Fibroblast of skin of right quadriceps (primary cell): ENCODE measurements around the gene CHMP6.

Experiments used
- DNase-seq: peaks from one replicate; pipeline ENCODE4 v3.0.0-alpha.2; 2013

CHMP6 gene

GRCh38 chr17:80991645-80992076, at the start of gene CHMP6:
Gene CHMP6 (plus strand): TSS chr17:80991841. CDS start chr17:80991919, 78 bp downstream.
- DNase-seq: peak; percentile 83

DNA sequence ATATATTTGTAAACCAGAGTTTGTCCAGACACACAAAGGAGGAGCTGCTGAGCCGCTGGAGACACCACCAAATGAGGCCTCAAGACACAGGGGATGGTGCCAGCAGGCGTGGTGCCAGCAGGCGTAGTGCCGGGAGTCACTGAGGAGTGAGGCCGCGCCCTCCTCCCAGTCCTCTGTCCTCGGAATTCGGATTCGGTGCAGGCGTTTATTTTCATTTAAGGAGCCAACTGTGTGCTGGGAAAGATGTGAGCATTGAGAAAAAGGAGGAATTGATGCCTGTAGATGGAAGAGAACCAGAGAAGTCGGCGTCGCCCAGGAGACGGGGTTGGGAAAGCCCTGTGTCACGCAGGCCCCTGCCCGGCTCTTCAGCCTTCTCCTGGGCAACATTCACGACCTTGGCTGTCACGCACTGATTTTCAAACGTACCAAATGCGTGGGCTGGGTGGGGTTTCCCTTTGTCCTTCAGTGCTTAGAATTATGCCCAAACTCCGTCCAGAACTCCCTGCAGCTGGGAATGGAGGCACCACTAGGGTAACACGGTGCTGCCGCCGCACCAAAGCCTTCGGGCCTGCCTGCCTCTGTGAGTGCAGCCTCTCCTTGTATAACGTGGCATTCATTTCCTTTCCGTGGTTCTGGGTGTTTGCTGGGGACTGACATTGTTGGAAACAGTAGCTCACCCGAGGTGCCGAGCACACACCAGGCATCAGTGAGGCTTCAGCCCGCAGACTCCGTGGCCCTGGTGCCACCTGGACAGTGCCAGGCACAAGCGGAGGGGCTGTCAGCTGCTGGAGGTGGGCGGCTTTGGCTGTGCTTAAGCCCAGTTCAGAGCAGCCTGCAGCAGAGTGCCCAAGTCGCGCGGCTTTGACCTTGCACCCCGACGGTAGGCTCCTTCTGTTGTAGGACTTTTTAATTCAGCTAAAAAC, 49.0 kb upstream of the CHMP6 start:
- peak; percentile 74 for DNase-seq

DNA sequence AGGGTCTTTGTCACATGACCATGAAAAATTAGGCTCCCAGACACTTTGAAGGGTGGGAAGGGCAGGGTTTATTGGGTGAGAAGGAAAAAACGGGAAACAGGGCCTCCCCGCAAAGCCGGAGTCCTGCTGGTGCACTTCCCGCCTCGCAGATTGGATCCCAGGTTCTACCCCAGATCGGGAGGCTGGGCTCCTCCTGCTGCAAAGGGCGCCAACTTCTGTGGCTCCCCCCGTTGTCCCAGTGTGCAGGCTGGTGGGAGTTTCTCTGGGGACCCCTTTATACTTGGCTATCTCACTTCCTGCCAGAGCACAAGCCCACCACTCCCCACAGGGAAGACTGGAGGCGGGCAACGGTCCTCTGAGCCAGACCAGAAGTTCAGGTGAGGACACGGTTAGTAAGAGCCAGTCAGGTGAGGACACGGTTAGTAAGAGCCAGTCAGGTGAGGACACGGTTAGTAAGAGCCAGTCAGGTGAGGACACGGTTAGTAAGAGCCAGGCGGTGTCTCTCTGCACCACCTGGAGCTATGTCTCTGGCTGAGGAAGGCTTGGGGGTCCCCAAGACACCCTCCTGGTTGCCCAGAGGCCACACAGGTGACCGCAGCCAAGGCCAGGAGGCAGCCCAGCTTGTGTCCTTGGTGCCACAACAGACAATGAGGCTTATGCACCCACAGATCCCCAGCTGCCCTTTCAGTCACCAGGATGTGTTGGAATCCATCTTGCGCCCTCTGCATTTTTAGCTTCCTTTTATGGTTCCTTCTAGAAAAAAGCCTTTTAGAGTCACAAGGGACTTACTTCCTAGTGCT, 48.1 kb upstream of the CHMP6 start:
- DNase-seq: no peak

DNA sequence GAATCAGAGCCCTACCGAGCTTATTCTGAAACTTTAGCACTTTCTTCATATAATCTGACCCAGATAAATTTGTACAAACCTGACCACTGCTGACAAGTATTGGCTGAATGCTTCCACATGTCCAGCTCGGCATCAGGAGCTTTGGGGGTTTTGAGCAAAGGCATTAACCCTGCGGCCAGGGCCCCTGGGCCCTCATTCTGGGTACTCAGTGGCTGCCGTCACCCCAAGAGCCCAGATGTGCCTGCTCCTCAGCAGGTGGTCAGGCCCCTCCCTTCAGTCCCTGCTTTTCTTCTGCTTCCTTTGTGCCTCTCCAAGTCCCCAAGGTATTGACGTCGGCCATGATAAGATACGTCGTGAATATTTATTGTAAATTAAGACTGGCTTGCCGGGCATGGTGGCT, 47.3 kb upstream of the CHMP6 start:
- DNase-seq: no peak

GRCh38 chr17:80945736-80946135, 45.9 kb upstream of the CHMP6 start:
- no peak for DNase-seq

- DNase-seq: no peak
These were observed 45.2 kb upstream of the CHMP6 start for GRCh38 chr17:80946449-80946848.

DNA sequence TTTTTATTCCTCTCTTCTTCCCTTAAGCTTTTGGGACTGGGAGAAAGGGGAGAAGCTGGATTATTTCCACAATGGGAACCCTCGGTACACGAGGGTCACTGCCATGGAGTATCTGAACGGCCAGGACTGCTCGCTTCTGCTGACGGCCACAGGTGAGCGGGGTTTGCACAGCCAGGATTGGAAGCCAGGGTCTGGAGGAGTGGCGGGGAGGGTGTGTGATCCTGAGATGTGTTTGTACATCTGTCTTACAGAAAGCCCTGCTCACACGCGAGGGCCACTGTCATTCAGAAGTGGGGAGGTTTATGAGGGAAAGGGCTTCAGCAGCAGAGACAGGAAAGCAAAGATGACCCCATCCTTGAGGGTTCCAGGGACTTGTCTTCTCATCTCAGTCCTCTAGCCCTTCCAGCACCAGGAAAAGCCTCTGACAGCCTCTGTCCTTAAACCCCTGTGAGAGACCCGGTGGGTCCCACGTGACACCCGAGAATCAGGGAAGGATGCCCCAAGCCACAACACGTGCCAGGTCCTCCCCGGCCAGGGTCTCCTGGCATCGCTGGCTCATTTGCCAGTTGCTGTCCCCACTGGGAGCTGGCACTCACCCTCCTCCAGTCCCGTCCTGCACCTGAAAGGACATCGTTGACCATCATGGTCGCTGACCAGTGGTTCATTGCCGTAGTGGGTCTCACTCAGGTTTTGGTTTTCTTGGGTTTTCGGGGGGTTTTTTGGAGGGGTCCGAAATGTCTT, 44.3 kb upstream of the CHMP6 start:
- no peak for DNase-seq

- DNase-seq: no peak
These were observed 43.3 kb upstream of the CHMP6 start for GRCh38 chr17:80948019-80948975.

DNA sequence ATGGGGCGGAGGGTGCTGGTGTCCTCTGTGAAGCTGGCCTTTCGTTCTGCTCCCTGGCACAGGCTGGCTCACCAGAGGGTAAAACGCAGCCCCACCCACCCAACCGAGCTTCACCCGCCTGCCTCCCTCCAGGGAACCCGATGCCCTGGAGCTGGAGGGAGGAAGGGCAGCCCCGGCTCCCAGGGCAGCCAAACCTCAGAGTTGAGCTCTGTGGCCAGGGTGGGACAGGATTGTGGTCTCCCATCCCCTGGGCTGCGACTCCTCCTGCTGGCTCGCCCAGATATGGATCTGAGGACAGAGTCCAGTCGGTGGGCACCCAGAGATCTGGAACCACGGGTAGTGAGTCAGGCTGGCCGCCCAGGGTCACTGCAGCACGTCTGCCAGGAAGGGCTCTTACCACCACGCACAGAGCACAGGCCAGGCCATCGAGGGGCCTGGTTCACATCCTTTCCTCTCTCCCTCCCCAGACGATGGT, 42.6 kb upstream of the CHMP6 start:
- no peak for DNase-seq

- DNase-seq: no peak
These were observed 41.9 kb upstream of the CHMP6 start for GRCh38 chr17:80949451-80950421.

DNA sequence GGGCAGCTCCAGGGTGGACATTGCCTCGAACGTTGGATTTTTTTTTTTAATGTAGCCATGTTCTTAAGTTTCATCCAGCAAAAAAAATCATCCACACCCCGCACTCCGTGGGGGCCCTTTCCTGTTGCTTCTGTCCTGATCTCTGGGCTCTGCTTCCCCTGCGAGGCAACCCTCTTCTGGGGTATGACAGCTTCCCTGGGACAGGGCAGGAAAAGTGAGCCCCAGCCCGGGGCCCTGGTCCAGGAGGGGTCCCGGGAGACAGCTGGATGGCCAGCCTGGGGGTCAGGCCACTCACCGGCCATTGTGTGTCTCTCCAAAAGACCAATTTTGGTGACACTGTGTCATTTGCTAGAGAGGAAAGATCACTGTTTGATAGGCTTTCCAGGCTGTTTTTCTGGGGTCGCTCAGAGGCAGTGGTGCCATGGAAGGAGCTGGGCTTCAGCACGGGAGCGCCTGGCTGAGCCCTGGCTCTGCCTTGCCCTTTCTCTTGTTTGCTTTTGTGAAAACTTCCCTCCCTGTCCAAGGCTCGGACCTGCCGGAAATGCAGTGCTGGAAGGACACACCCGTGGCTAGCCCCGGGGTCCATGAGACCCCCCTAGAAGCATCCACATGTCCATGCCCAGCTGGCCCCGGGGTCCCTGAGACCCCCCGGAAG, 41.0 kb upstream of the CHMP6 start:
- no peak for DNase-seq

GRCh38 chr17:80951121-80952090, 40.2 kb upstream of the CHMP6 start:
- no peak for DNase-seq

GRCh38 chr17:80952291-80952690, 39.4 kb upstream of the CHMP6 start:
- DNase-seq: no peak

DNA sequence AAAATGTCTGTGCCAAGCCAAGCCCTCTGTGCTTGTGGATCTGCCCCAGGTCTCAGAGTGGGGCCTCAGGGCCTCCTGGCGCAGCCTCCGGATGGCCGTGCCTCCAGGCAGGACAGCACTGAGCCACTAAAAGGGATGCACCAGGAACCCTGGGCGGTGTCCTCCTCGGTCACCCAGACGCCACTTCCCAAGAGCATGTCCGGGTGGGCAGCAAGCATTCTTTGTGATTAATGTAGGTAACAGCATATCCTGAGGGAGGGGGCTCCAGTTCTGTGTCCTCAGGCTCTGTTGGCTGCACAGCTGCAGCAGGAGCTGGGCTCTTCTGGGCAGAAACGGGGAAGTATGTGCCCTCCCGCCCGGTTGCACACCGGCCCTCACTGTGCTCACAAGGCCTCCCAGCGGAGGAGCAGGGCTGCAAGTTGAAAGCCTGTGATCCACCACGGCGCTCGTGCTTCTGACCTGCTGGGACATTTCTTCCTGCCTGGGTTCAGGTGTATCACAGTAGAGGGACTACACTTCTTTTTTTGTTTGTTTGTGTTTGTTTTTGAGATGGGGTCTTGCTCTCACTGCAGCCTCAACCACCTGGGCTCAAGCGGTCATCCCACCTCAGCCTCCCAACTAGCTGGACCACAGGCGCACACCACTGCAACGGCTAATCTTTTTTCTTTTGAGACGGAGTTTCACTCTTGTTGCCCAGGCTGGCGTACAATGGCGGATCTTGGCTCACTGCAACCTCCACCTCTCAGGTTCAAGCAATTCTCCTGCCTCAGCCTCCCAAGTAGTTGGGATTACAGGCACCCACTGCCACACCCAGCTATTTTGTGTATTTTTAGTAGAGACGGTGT, 37.9 kb upstream of the CHMP6 start:
- DNase-seq: no peak

GRCh38 chr17:80955078-80955477, 36.6 kb upstream of the CHMP6 start:
- DNase-seq: no peak

DNA sequence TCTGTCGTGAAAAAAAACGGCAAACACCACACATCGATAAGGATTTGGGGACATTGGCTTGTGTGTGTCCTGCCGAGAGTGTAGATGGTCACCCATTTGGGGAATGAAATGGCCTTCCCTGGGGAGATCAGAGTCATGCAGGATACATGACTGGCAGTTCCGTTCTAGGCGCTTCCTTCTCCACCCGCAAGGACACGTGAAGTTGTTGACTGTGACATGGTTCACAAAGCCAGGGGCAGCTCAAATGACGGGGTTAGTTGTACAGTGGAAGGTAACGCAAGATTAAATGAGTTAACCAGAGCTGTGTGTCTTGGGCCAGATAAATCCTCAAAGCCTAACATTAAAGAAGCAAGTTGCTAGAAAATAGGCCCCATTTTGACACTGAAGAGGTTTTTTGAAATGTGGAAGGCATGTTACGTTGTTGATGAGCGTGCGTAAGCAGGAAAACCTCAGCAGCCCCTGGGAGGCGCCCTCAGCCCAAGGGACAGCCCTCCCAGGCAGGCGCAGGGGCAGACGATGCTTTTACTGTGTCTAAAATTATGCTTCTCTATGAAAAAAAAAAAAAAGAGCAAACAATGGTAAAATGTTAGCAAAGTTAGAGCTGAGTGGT, 35.9 kb upstream of the CHMP6 start:
- DNase-seq: no peak
